GM18526 (cell line): ENCODE data around the gene OSBPL3.

Experiments
- POLR2A ChIP-seq: IDR thresholded peaks from 3 replicates; pipeline ENCODE4 v1.6.1; 2011; ENCODE audit not compliant: insufficient read length; ENCODE audit errors: extremely low read depth

OSBPL3 gene

DNA sequence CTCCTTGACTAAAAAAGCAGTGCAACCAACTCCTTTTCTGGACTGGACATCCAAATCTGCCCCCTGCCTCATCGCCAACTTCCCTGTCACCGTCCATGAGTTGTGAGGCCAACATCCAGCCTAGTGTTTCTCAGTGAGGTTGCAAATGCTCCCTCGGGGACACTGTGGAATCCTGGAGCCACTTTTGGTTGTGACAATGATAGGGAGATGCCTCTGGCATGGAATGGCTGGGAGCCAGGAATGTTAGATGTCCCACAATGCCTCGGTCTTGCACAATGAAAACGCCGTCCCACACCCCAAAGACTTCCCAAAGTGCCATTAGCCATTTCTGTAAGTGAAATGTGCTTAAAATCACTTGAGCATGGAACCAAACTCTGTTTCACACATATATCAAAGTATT, 105.2 kb downstream of the OSBPL3 start:
- TF ChIP-seq POLR2A = no peak

DNA sequence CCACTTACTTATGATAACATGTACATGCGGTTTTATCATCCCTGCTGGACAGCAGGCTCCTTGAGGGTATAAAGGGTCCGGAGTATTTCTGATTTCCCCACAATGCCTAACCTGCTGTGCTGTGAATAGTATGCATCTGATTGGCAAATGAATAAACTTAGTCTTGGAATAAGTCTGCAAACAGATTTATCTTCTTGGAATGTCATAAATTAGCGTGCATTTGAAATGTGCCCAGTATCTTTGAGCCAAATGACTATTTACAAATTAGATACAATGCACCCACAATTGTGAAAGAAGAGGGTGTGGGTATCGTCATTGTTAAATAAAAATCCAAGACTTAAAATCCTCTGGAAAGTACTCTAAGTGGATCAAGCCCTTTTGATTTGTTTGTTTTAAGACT, 106.0 kb downstream of the OSBPL3 start:
- no peak for TF ChIP-seq POLR2A

DNA sequence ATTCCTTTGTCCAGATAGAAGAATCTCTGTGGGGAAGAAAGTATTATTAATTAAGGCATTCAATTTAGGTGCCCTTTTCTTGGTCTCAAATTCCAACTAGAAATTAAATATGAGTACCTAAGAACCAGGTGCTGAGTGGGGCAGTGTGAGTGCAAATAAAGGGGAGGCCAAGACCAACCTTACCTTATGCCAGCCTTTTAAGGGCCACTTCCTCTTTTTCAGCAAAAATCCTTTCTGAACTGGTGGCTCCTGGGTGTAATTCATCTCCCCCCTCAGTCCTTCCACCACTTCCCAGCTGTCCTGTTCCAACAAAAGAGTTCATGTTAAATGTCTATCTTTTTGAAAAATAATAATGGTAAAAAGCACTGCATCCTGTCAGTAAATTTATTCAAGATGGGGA, 108.2 kb downstream of the OSBPL3 start:
- TF ChIP-seq POLR2A = no peak

DNA sequence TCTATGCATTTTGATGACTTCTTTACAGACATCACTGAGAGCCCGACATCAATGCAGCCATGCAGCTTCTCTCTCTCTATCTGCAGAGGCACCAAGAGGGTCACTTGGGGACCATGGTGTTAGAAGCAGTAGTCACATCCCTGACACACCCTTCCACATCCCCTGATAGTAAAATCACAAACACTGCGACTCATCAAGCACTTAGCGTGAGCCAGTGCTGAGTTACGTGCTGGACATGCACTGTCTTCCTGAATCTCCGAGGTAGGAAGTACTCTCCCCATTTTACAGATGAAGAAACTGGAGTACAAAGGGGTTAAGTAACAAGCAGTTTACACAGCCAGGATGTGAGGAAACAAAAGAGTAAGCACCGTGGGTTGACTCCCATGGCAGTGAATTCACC, 109.2 kb downstream of the OSBPL3 start:
- no peak for TF ChIP-seq POLR2A

DNA sequence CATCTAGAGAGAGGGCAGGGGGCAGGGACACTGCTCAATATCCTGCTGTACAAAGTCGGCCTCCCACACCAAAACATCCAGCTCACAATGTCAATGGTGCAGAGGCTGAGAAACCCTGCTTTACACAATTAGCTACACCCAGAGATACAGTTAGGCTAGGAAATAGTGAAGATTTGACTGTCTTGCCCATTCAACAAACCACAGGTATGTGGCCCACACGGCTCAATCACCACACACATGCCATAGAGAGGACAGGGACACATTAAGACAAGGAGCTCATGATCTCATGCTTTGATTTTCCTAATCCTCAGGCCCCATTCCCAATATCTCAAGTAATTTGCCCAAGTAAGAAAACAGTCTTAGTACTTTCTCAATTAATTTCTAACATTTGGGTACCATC, 110.4 kb downstream of the OSBPL3 start:
- no peak for TF ChIP-seq POLR2A

DNA sequence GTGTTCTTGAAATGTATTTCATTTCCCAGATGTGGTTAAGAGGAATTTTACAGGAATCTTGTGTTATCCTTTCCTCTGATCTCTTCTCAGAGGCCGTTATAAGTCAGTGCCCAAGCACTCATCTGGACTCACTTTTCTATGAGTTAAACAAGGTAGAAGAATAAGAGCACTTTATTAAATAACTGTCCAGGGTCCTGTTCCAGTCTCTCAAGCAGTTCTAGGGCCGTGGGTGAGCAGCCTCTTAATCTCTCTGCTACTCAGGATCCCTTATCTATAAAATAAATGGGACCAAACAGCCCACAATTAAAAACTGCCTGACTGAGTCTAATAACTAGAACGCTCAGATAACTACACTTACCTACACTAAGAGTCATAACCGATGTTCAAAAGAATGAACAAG, 111.2 kb downstream of the OSBPL3 start:
- TF ChIP-seq POLR2A = no peak

DNA sequence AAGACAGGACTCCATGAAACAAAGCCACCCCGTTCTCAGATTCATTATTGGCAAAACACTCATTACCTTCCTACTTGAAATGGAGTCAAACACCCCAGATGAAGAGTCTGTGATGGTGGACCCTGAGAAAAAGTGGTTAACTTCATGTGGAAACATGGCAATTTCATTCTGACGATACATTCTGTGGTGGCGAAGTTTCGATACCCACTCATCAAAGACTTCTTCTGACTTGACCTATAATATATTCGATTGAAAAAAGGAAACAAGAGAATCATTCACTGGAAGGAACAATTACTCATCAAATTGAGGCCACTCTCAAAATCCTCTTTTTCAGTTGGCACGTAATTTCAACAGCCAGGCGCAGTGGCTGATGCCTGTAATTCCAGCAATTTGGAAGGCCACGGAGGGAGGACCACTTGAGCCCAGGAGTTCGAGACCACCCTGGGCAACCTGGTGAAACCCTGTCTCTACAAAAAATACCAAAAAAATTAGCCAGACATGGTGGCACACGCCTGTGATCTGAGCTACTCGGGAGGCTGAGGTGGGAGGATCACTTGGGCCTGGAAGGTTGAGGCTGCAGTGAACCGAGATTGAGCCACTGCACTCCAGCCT, 113.9 kb downstream of the OSBPL3 start:
- TF ChIP-seq POLR2A = no peak

DNA sequence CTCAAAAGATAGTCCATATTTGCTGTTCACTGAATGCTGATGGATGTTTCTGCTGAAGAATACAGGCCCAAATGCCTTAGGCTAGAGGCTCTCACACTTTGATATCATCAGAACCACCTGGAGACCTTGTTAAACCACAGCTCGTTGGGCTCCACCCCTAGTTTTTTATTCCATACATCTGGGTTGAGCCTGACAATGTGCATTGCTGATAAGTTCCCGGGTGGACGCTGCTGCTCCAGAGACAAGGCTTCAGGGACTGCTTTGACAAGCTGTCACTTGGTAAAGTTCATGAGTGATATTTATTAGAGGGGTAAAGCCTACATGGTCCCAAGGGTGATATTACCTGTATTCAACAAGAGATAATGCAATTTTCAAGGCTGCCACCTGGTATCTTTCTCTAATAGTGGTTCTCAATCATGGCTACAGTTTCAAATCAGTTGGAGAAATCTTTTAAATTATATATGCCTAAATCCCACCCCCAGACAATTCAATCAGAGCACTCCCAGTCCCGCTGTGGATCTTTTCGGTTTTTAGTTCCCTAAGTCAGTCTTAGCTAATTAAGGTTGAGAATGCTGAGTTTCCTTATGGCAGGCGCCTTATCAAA, 115.7 kb downstream of the OSBPL3 start:
- TF ChIP-seq POLR2A = no peak

DNA sequence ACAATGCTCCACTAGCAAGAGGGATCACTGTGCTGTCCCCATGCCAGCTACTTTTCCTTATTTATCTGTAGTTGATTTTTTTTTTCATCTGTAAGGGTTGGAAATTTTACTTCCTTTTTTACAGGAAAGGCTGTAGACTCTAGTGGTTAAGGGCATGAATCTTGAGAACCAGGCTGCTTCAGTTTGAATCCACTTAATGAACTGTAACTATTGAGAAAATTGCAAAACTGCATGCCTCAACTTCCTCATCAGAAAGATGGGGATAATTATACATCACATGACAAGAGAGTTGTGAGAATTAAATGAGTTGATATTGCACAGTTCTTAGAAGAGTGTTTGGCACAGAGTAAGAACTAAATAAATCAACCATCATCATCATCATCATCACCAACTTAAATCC, 116.4 kb downstream of the OSBPL3 start:
- no peak for TF ChIP-seq POLR2A

DNA sequence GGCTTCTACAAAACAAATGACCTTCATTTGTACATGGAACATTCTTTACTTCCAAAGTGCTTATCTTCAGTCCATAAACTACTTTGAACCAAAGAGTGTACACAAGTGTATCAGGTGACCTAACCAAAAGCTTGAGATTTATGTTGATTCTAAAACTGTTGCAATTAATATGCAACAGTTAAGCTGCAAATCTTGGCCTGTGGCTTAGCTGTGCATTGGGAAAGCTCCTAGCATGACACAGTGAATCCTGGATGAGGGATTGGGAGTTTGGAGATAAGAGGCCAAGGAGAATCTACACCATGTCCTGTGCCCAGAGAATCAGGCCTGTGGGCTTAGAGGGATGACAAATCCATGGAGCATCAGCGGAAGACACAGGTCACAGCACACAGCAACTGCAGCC, 117.5 kb downstream of the OSBPL3 start:
- TF ChIP-seq POLR2A = no peak

DNA sequence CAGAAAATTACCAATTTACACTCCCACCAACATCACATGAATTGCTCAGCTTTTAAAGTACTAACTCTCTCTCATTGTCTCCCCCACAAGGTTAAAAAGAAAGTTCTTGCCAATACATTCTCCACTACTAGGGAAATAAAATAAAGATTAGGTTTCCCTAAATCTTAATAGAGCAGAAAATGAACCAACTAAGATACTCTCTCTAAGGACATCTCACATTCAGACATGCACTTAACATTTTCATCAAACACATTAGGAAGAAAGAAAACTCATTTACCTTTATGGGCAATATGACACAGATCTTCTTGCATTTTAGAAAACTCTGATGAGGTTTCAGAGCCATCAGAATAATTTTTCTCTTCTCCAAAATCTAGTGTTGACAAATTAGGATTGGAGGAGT, 118.6 kb downstream of the OSBPL3 start:
- no peak for TF ChIP-seq POLR2A

DNA sequence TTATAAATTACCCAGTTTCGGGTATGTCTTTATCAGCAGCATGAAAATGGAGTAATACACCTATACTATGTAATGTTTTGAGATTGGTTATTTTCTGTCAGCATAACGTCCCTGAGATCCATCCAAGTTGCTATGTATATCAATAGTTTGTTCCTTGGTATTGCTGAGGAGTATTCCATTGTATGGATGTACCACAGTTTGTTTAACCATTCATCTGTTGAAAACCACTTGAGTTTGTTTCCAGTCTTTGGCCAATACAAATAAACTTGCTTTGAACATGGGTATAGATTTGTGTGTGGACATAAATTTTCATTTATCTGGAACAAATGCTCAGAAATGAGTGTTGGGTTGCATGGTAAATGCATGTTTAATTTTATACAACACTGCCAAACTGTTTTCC, 119.4 kb downstream of the OSBPL3 start:
- no peak for TF ChIP-seq POLR2A

DNA sequence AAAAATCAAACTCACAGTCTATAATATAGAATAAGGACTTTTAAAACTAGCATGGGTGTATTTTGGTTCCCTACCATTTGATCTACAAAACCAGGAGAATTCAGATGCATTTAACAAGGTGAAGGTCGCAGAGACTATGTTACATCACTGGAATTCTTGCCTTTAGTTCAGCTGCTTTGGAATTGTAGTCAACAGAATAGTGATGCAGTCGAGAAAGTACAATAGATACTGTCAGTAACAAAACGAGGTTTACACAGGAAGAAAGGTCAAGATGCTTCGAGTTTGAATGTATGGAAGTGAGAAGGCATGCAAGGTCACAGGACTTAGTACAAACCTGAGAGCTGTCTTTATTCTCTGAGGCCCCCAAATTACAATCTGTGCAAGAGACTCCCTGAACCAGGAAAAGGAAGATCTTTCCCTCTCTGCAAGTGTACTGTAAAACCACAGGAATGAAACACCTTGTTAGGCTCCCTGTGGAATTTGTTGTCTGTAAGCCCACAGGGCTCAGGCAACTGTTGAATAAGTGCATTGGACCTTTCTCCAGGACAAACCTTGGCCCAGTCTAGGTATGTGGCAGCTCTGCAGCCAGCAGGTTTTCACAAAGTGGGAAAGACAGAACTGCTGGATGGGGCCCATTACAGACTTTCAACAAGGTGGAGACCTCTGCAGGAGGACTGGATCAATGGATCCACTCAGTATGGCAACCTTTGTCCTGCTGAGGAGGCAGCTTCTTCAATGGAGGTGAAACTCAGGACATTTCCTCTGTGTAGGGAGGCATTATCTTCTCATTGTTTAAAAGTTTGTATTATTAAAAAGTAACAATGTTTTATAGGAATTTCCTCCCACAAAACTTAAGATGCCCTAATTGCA, 121.6 kb downstream of the OSBPL3 start:
- no peak for TF ChIP-seq POLR2A

DNA sequence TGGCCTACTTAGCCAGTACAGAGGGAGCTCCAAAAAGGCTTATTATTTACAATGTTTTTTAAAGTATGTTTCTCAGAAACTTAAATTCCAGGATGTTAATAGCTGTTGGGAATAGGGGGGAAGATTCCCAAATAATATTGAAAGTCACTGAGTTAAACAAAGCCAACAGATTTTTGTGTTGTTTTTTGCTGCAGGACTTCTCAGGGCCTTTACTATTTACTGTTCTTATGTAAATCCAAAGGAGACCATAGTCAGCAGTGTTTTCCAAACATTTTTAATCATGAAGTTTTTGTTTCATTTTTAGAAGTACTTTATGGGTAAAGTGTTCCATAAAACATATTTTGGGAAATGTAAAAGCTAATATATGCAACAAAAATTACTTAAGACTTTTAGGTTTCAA, 122.4 kb downstream of the OSBPL3 start:
- no peak for TF ChIP-seq POLR2A

DNA sequence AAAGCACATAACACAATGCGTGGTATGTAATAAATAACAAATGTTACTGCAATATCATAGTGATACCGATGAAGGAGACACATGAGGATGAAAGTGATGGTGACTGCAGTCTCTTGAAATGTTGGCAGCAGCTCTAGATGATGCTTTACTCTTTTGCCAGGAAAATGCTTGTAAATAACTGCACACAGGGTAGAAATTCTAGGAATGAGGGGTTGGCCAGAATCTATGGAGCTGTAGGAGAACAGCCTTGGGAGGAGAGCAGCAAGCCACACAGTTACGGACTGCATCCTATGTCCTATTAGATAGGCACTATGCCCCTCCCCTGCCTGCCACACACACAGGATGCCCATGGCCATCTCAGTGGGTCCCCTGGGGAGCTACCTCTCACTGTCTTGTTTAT, 125.1 kb downstream of the OSBPL3 start:
- TF ChIP-seq POLR2A = no peak

DNA sequence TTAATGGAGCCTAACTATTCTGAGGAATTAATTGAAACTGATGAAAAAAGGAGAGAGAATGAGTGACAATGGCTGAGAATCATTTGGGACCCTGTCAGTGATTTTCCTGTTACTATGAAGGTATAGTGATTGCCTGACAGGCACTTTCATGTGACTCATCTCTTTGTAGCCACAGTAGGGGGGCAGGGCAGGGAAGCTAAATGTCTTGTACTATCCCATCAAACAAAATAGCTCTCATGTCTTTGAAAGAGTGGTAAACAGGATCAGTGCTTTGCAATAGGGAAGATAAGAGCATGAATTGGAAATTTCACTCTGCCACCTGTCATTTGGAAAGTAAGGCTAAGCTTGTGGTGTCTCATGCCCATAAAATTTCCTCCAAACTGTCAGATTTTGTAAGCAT, 128.2 kb downstream of the OSBPL3 start:
- no peak for TF ChIP-seq POLR2A
